ENCODE measurements around the gene PSMA5.

- TF ChIP-seq CTCF (conservative IDR thresholded peaks at IDR 0.05; ENCODE audit: low read length), result no peak
- TF ChIP-seq EZH2phosphoT487 (IDR thresholded peaks at IDR 0.05; ENCODE audit: borderline replicate concordance), result no peak
These were observed 69.7 kb downstream of the PSMA5 start for GRCh38 chr1:109356505-109356904.

Measured in Loucy (cell line).